H9 (cell line): ENCODE results near the gene LRP1B. TPM values are rescaled to one million over a fixed set of nuclear protein-coding genes. Genes with fewer than 3 reads are reported as not detected.

Experiments used
- DNase-seq: peaks from one replicate; pipeline ENCODE4 v3.0.0-alpha.2; 2017
- H2AFZ ChIP-seq: one replicate; pipeline ENCODE4 v1.6.1; 2013; ENCODE audit warnings: mild to moderate bottlenecking, low read length, control low read depth, moderate library complexity
- H2AK5ac ChIP-seq: 2 replicates; pipeline ENCODE4 v1.6.1; 2013; ENCODE audit warnings: low read length, control low read depth, mixed read lengths; ENCODE audit not compliant: insufficient read length
- H2BK120ac ChIP-seq: one replicate; pipeline ENCODE4 v1.6.1; 2013; ENCODE audit warnings: low read depth, mild to moderate bottlenecking, low read length, control low read depth, inconsistent platforms; ENCODE audit not compliant: poor library complexity, severe bottlenecking
- H2BK12ac ChIP-seq: 2 replicates; pipeline ENCODE4 v1.6.1; 2013; ENCODE audit warnings: low read length, control low read depth, mixed read lengths, low read depth; ENCODE audit not compliant: insufficient read length
- H2BK15ac ChIP-seq: 2 replicates; pipeline ENCODE4 v1.6.1; 2013; ENCODE audit warnings: low read depth, low read length, control low read depth
- H2BK20ac ChIP-seq: one replicate; pipeline ENCODE4 v1.6.1; 2013; ENCODE audit warnings: low read depth, mild to moderate bottlenecking, low read length, control low read depth, inconsistent platforms; ENCODE audit not compliant: poor library complexity, severe bottlenecking
- H2BK5ac ChIP-seq: 2 replicates; pipeline ENCODE4 v1.6.1; 2013; ENCODE audit warnings: low read length, control low read depth, mixed read lengths; ENCODE audit not compliant: insufficient read length
- H3K14ac ChIP-seq: 2 replicates; pipeline ENCODE4 v1.6.1; 2013; ENCODE audit warnings: low read length, control low read depth; ENCODE audit not compliant: insufficient read depth
- H3K18ac ChIP-seq: 2 replicates; pipeline ENCODE4 v1.6.1; 2013; ENCODE audit warnings: low read depth, mild to moderate bottlenecking, mixed read lengths, low read length, control low read depth; ENCODE audit not compliant: insufficient read length
- H3K23ac ChIP-seq: 2 replicates; pipeline ENCODE4 v1.6.1; 2013; ENCODE audit warnings: low read length, control low read depth, mixed read lengths, low read depth; ENCODE audit not compliant: insufficient read length
- H3K23me2 ChIP-seq: 2 replicates; pipeline ENCODE4 v1.6.1; 2013; ENCODE audit warnings: low read depth, mild to moderate bottlenecking, mixed read lengths, low read length, control low read depth; ENCODE audit not compliant: insufficient read length, poor library complexity, severe bottlenecking
- H3K27ac ChIP-seq: 2 replicates; pipeline ENCODE4 v1.5.1; 2013; ENCODE audit warnings: low read length, control low read depth, mixed read lengths, low read depth; ENCODE audit not compliant: insufficient read length
- H3K27me3 ChIP-seq: 2 replicates; pipeline ENCODE4 v1.6.1; 2013; ENCODE audit warnings: low read length, control low read depth, inconsistent platforms; ENCODE audit not compliant: insufficient read depth
- H3K4ac ChIP-seq: 2 replicates; pipeline ENCODE4 v1.6.1; 2013; ENCODE audit warnings: low read depth, mild to moderate bottlenecking, control low read depth, inconsistent platforms, low read length, moderate library complexity
- H3K4me1 ChIP-seq: 2 replicates; pipeline ENCODE4 v1.6.1; 2013; ENCODE audit warnings: low read length, control low read depth, inconsistent platforms; ENCODE audit not compliant: insufficient read depth
- H3K4me2 ChIP-seq: 2 replicates; pipeline ENCODE4 v1.6.1; 2013; ENCODE audit warnings: low read length, control low read depth, mixed read lengths; ENCODE audit not compliant: insufficient read length, insufficient read depth
- H3K56ac ChIP-seq: 2 replicates; pipeline ENCODE4 v1.6.1; 2013; ENCODE audit warnings: low read depth, mild to moderate bottlenecking, mixed read lengths, low read length, control low read depth; ENCODE audit not compliant: insufficient read length
- H3K79me1 ChIP-seq: 2 replicates; pipeline ENCODE4 v1.6.1; 2013; ENCODE audit warnings: low read depth, mild to moderate bottlenecking, moderate library complexity, low read length, control low read depth, inconsistent platforms; ENCODE audit not compliant: insufficient read depth, poor library complexity, severe bottlenecking
- H3K79me2 ChIP-seq: 2 replicates; pipeline ENCODE4 v1.6.1; 2013; ENCODE audit warnings: low read length, control low read depth, inconsistent platforms; ENCODE audit not compliant: insufficient read depth
- H3K9ac ChIP-seq: 2 replicates; pipeline ENCODE4 v1.6.1; 2013; ENCODE audit warnings: low read length, control low read depth, mixed read lengths; ENCODE audit not compliant: insufficient read length; ENCODE audit errors: extremely low read depth
- H3K9me3 ChIP-seq: one replicate; pipeline ENCODE4 v1.6.1; 2013; ENCODE audit warnings: low read depth, low read length, inconsistent platforms; ENCODE audit not compliant: control insufficient read depth
- H3T11ph ChIP-seq: one replicate; pipeline ENCODE4 v1.6.1; 2013; ENCODE audit warnings: mild to moderate bottlenecking, low read length, control low read depth, inconsistent platforms
- H4K20me1 ChIP-seq: one replicate; pipeline ENCODE4 v1.6.1; 2013; ENCODE audit not compliant: control insufficient read depth, insufficient read length, insufficient read depth
- H4K5ac ChIP-seq: 2 replicates; pipeline ENCODE4 v1.6.1; 2013; ENCODE audit warnings: low read depth, mild to moderate bottlenecking, mixed read lengths, low read length, control low read depth; ENCODE audit not compliant: insufficient read length
- H4K8ac ChIP-seq: replicated peaks from 2 replicates; pipeline ENCODE4 v1.6.1; 2013; ENCODE audit warnings: low read length, control low read depth, mixed read lengths, low read depth; ENCODE audit not compliant: insufficient read length
- H4K91ac ChIP-seq: 2 replicates; pipeline ENCODE4 v1.6.1; 2013; ENCODE audit warnings: low read depth, mild to moderate bottlenecking, moderate library complexity, mixed read lengths, low read length, control low read depth; ENCODE audit not compliant: insufficient read length
- H3K27ac Mint-ChIP-seq, 3 experiments: 2 replicates in 2 of 3; 3 replicates in 1 of 3; pipeline ENCODE4 v1.8.0; 2020 to 2021; ENCODE audit warnings: mixed read lengths in 3 of 3, mild to moderate bottlenecking in 1 of 3, moderate library complexity in 1 of 3
- H3K27me3 Mint-ChIP-seq: 2 replicates; pipeline ENCODE4 v1.8.0; 2021; ENCODE audit warnings: low read depth, mild to moderate bottlenecking, moderate library complexity, mixed read lengths
- H3K36me3 Mint-ChIP-seq, 3 experiments: 2 replicates in 2 of 3; 3 replicates in 1 of 3; pipeline ENCODE4 v1.8.0; 2020 to 2021; ENCODE audit warnings: low read depth in 3 of 3, mixed read lengths in 3 of 3; ENCODE audit not compliant: insufficient read depth in 1 of 3
- H3K4me1 Mint-ChIP-seq, 2 experiments: 2 replicates each; pipeline ENCODE4 v1.8.0; 2020; ENCODE audit warnings: mixed read lengths in 2 of 2
- H3K4me3 Mint-ChIP-seq, 2 experiments: 2 replicates in 1 of 2; 3 replicates in 1 of 2; pipeline ENCODE4 v1.8.0; 2020 to 2021; ENCODE audit warnings: mild to moderate bottlenecking in 2 of 2, mixed read lengths in 2 of 2, moderate library complexity in 1 of 2
- H3K9me3 Mint-ChIP-seq, 2 experiments: 2 replicates in 1 of 2; 3 replicates in 1 of 2; pipeline ENCODE4 v1.8.0; 2020; ENCODE audit warnings: mild to moderate bottlenecking in 2 of 2, mixed read lengths in 2 of 2, moderate library complexity in 1 of 2
- WGBS: extraction: QIAGEN DNeasy Blood & Tissue Kit; methylation state at CpG from one replicate; pipeline ENCODE4 v1.1.7; 2013; ENCODE audit warnings: missing lambda C conversion rate, low lambda C conversion rate, mixed read lengths; ENCODE audit not compliant: insufficient read length; ENCODE audit errors: extremely low coverage; 5-methylcytosine and 5-hydroxymethylcytosine counted together
- total RNA-seq: library from RNA; stranded (reverse); gene quantifications from 2 replicates; pipeline ENCODE4 v1.2.1, GENCODE V29; 2021
- TF ChIP-seq, protein P1 (sequence below): fragments of 200-600 bp; sonication (generic); conservative IDR thresholded peaks from 3 replicates; pipeline ENCODE4 v1.8.0; 2021; ENCODE audit warnings: antibody characterized with exemption, mild to moderate bottlenecking

LRP1B gene
- total RNA-seq, 1 experiment from 2014 or later, result not detected

GRCh38 chr2:141660232-141660631, 470.6 kb downstream of the LRP1B start:
- TF ChIP-seq, protein P1, sequence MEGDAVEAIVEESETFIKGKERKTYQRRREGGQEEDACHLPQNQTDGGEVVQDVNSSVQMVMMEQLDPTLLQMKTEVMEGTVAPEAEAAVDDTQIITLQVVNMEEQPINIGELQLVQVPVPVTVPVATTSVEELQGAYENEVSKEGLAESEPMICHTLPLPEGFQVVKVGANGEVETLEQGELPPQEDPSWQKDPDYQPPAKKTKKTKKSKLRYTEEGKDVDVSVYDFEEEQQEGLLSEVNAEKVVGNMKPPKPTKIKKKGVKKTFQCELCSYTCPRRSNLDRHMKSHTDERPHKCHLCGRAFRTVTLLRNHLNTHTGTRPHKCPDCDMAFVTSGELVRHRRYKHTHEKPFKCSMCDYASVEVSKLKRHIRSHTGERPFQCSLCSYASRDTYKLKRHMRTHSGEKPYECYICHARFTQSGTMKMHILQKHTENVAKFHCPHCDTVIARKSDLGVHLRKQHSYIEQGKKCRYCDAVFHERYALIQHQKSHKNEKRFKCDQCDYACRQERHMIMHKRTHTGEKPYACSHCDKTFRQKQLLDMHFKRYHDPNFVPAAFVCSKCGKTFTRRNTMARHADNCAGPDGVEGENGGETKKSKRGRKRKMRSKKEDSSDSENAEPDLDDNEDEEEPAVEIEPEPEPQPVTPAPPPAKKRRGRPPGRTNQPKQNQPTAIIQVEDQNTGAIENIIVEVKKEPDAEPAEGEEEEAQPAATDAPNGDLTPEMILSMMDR, result no peak
- Histone ChIP-seq H3K14ac (no peak overlapping the region), H3K4ac (no peak overlapping the region), H3K56ac (no peak overlapping the region), H2BK120ac (no peak overlapping the region), H3K27ac (no peak overlapping the region), H3K79me2 (no peaks in the 10 kb centered on the region), H4K20me1 (no peaks in the 10 kb centered on the region), H3K9ac (no peak overlapping the region), H3K23me2 (no peaks in the 10 kb centered on the region), H4K91ac (no peak overlapping the region), H3K23ac (no peak overlapping the region), H3K79me1 (no peaks in the 10 kb centered on the region), H3K4me2 (no peak overlapping the region), H3K18ac (no peak overlapping the region), H3T11ph (no peak overlapping the region), H2AFZ (no peak overlapping the region), H2BK5ac (no peak overlapping the region), H3K9me3 (no peaks in the 10 kb centered on the region), H2BK12ac (no peak overlapping the region), H2BK20ac (no peak overlapping the region), H4K5ac (no peak overlapping the region), H3K27me3 (no peaks in the 10 kb centered on the region), H3K4me1 (no peaks in the 10 kb centered on the region), H2BK15ac (no peak overlapping the region; the same call in 1 of the 2 replicates), H2AK5ac (no peak overlapping the region), H4K8ac (no peak overlapping the region)
- Mint-ChIP-seq H3K27ac (no peak overlapping the region), H3K36me3 (peaks cover 0 to 16% (median 0%) of the 10 kb centered on the region in 3 experiments; a peak in 4 of 7 replicates), H3K9me3 (peaks cover 0 to 9% of the 10 kb centered on the region in 2 experiments; a peak in 3 of 5 replicates), H3K4me3 (no peak overlapping the region), H3K27me3 (no peaks in the 10 kb centered on the region), H3K4me1 (no peaks in the 10 kb centered on the region)
- no CpG with 5 or more reads among the region's 8 CpGs for WGBS
- DNase-seq, result no peak
